IgD-negative memory B cell (primary cell): Measurements from ENCODE around the gene GLUL. TPM values are rescaled to one million over a fixed set of nuclear protein-coding genes. Genes with fewer than 3 reads are reported as not detected.

ENCODE experiments used
- H3K27ac Mint-ChIP-seq, 3 donors: one replicate each; pipeline ENCODE4 v1.8.0; 2020 to 2022; ENCODE audit warnings: mild to moderate bottlenecking in 3 of 3, mixed read lengths in 3 of 3, moderate library complexity in 1 of 3
- H3K27me3 Mint-ChIP-seq: one replicate; pipeline ENCODE4 v1.8.0; 2021; ENCODE audit warnings: mixed read lengths
- H3K36me3 Mint-ChIP-seq: one replicate; pipeline ENCODE4 v1.8.0; 2020; ENCODE audit warnings: mild to moderate bottlenecking, mixed read lengths
- H3K4me1 Mint-ChIP-seq, 3 donors: one replicate each; pipeline ENCODE4 v1.8.0; 2020 to 2022; ENCODE audit warnings: mixed read lengths in 3 of 3, mild to moderate bottlenecking in 1 of 3
- H3K4me3 Mint-ChIP-seq, 4 donors: one replicate each; pipeline ENCODE4 v1.8.0; 2020 to 2022; ENCODE audit warnings: mild to moderate bottlenecking in 4 of 4, mixed read lengths in 4 of 4, moderate library complexity in 3 of 4
- H3K9me3 Mint-ChIP-seq, 3 donors: one replicate each; pipeline ENCODE4 v1.8.0; 2020 to 2021; ENCODE audit warnings: mixed read lengths in 3 of 3, mild to moderate bottlenecking in 1 of 3
- polyA plus RNA-seq: library from polyadenylated mRNA; unstranded; fragments of 300-500 nt; fragmentation: Illumina TruSeq; gene quantifications from one replicate; pipeline ENCODE4 v1.2.3, GENCODE V29; 2021

GLUL gene
- polyA plus RNA-seq = 26.2 TPM

DNA sequence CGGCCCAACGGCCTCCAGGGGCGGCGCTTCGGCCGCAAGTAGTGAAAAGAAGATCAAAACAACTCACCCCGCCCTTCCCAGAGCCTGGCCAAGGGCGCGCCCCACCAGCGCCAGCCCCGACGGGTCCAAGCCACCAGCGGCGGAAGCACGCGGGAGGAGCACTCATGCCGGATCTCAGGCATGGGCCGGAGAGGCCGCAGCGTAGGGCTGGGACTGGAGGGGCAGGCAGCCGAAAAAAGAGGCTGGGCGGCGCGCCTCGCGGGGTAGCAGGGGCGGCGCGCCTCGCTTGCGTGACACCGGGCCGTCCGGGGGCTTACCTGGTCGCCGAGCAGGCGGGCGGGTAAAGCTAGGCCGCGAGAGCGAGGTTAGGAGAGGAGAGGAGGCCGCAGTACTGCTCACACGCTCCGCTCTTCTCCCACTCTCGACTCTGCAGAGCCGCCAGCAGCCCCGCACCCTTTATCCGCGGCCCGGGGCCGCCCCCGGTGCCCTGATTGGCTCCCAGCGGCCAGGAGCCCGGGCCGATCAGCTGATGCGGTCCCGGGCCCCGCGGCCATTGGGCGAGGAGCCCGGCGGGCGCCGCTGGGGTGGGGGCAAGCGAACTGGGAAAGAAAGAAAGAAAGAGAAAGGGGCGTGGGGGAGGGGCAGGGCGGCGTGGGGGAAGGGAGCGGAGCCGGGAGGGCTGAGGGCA is at the start of gene GLUL:
TSS of gene GLUL (minus strand) at position 429 of the 688 bp plus-strand sequence. CDS start 3,053 bp downstream, outside the sequence.
- H3K36me3 Mint-ChIP-seq = no peaks in the 10 kb centered on the region
- no peaks in the 10 kb centered on the region for H3K9me3 Mint-ChIP-seq
- H3K4me3 Mint-ChIP-seq = peak within 1 kb of the TSS; percentile 91 to 99 (median 95)
- peaks cover 17% of the 10 kb centered on the region for H3K27me3 Mint-ChIP-seq
- H3K27ac Mint-ChIP-seq = peak within 1 kb of the TSS; percentile 63 to 77 (median 76)
- H3K4me1 Mint-ChIP-seq = peaks cover 11 to 15% (median 14%) of the 10 kb centered on the region in 3 donors

DNA sequence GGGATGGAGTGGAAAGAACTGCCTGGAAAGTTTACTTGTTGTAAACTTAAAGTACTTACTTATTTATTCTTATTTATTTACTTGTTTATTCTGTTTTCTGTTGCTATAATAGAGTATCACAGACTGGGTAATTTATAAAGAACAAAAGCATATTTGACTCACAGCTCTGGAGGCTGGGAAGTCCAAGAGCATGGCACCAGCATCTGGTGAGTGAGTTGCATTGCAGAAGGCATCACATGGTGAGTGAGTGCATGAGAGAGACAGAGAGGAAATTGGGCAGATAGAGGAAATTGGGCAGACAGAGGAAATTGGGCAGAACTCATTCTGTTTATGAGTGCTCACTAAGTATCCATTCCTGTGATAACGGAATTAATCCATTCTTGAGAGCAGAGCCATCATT is 46.7 kb upstream of the GLUL start:
- Mint-ChIP-seq H3K36me3 (no peaks in the 10 kb centered on the region), H3K4me1 (no peaks in the 10 kb centered on the region), H3K27me3 (no peaks in the 10 kb centered on the region), H3K4me3 (no peak overlapping the region), H3K9me3 (peaks cover 0 to 9% (median 3%) of the 10 kb centered on the region in 3 donors), H3K27ac (no peak overlapping the region)

DNA sequence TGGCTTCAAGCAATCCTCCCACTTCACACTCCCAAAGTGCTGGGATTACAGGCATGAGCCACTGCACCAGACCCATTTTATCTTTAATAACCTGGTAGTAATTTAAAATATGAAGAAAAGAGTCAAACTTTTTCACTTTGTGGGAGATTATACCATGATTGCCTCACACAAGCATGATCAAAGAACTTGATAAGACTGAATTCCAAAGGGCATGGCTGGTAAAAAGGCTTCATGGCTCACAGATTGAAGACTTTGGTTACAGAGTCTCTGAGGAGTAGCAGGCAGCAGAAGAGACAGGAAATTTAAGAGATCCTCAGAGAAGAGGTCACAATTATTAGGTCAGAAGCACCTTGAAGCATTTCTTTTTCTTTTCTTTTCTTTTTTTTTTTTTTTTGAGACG is 42.0 kb upstream of the GLUL start:
- Mint-ChIP-seq H3K27me3 (no peaks in the 10 kb centered on the region), H3K4me3 (no peak overlapping the region), H3K36me3 (no peaks in the 10 kb centered on the region), H3K27ac (no peak overlapping the region), H3K4me1 (peaks cover 0 to 9% (median 3%) of the 10 kb centered on the region in 3 donors), H3K9me3 (peaks cover 0 to 9% (median 3%) of the 10 kb centered on the region in 3 donors)

DNA sequence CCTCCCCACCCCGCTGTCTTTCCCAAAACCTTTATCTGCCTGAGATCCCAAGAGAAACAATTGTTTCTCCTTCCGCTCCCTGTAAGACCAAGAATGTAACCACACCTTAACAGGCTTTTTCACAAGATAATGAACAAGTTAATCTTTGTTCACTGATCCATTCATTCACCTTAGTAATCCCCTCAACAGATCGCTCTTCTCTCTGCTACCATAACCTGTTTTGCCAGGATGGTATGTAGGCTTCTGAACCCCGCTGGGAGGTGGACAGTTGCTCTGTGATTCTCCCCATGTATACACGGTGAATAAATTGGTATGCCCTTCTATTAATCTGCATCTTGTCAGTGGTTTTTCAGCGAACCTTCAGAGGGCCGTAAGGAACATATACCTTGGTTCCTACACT is 39.7 kb upstream of the GLUL start:
- Mint-ChIP-seq H3K27ac (no peak overlapping the region), H3K27me3 (no peaks in the 10 kb centered on the region), H3K4me1 (peaks cover 7 to 13% (median 8%) of the 10 kb centered on the region in 3 donors), H3K9me3 (no peaks in the 10 kb centered on the region), H3K36me3 (no peaks in the 10 kb centered on the region), H3K4me3 (no peak overlapping the region)

DNA sequence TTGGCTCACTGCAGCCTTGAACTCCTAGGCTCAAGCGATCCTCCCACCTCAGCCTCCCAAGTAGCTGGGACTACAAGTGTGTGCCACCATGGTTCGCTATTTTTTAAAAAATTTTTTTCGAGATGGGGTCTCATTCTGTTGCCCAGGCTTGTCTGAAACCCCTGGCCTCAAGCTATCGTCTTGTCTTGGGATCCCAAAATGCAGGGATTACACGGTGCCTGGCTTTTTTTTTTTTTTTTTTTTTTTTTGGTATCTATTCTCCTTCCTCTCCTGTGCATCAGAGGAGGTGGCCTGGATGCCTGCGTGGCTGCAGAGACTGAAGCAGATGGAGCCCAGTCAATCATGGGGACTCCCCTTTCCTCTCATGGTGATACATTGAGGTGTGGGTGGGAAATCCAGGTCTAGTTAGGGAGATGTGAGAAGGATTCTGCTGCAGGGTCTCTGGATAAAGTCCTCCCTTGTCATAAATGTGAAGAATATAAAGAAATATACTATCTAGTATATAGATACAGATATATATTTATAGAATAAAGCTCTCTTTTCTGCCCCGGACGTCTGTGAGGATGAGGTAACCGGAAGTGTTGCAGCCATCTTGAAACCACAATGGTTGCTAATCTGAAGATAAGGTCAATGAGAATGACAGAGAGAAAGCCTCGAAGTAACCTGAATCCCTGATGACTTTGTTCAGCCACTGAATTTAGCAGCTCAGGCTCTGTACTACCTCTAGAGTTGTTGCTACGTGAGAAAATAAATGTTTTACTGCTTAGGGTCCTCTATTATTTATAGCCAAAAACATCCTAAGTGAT is 38.9 kb upstream of the GLUL start:
- H3K4me1 Mint-ChIP-seq = peaks cover 7 to 13% (median 10%) of the 10 kb centered on the region in 3 donors
- H3K9me3 Mint-ChIP-seq = no peaks in the 10 kb centered on the region
- H3K4me3 Mint-ChIP-seq = peak overlapping the region in 1 of 4 donors; percentile 32
- peak overlapping the region in 1 of 3 donors; percentile 21 for H3K27ac Mint-ChIP-seq
- H3K27me3 Mint-ChIP-seq = no peaks in the 10 kb centered on the region
- H3K36me3 Mint-ChIP-seq = no peaks in the 10 kb centered on the region

DNA sequence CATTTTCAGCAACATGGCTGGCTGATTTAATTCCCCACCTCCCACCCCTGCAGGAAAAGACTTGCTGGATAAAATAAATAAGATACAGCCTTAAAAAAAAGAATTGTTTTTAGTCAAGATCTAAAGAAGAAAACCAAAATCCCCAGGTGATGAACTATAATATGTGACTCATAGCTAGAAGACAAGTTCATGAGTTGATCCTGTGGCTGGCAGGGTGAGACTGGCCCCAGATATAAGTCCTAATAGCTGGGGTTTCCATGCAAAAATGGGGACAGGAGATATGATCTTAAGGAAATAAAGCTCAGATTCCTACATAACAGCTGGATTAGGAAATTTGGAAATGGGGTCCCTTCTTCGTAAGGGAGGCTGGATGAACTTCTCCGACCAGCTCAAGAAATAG is 36.5 kb upstream of the GLUL start:
- Mint-ChIP-seq H3K4me1 (peaks cover 7 to 13% (median 10%) of the 10 kb centered on the region in 3 donors), H3K27me3 (peaks cover 1% of the 10 kb centered on the region), H3K4me3 (no peak overlapping the region), H3K9me3 (no peaks in the 10 kb centered on the region), H3K36me3 (no peaks in the 10 kb centered on the region), H3K27ac (no peak overlapping the region)

DNA sequence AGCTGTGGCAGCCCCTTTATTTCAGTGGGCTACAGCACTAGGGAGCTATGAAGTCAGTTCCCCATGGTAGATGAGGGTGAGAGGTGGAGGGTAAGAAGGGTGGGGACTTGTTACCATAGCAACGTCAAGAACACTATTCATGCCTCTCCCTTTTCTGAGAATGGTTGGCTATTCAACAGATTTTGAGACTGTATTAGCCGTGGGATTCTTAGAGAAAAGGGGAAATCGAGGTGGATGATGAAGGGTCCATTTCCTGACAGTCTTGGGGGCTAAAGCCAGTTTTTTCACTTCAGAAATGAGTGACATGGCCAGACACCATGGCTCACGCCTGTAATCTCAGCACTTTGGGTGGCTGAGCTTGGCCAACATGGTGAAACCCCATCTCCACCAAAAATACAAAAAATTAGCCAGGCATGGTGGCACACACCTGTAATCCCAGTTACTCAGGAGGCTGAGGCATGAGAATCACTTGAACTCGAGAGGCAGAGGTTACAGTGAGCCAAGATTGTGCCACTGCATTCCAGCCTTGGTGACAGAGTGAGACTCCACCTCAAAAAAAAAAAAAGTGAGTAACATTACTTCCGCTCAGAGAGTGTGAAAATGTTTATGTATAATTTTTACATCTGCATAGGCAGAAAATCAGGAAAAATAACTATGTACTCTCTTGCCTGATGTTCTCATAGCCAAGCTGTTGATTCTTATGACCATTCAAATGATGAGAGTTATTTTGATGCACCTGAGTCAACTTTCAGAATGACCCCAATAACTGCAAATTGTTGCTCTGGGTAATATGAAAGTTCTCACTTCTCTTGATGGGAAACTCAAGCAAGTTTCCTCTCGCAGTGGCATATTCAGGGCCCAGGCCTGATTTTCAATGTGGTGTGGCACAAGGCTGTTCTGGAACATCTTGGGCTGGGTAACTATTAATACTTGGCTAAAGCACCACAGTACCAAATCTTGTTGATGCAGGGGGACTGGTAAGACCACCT is 35.1 kb upstream of the GLUL start:
- Mint-ChIP-seq H3K27ac (peak overlapping the region in 1 of 3 donors; percentile 82), H3K4me3 (peak overlapping the region in 1 of 4 donors; percentile 17), H3K27me3 (peaks cover 1% of the 10 kb centered on the region), H3K9me3 (no peaks in the 10 kb centered on the region), H3K4me1 (peaks cover 7 to 13% (median 10%) of the 10 kb centered on the region in 3 donors), H3K36me3 (no peaks in the 10 kb centered on the region)

DNA sequence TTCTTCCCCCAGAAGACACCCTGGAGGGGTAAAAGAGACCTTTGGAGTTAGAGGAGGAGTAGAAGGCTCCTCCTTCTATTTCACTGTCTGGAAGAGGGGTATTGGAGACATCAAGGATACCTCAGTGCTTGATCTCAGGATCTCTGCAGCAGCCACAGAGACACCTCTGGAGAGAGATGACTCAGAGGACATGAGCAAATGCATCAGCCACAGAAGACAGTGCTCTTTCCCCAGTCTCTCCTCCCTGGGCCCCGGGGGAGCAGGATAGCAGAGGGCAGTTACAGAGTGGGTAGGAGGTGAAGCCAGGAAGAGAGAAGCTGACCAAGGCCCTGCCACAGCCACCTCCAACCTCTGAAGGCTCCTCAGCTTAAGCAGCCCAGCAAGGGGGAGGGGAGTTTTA is 24.2 kb upstream of the GLUL start:
- H3K27me3 Mint-ChIP-seq = peaks cover 6% of the 10 kb centered on the region
- H3K36me3 Mint-ChIP-seq = no peaks in the 10 kb centered on the region
- H3K4me3 Mint-ChIP-seq = no peak overlapping the region
- H3K4me1 Mint-ChIP-seq = no peaks in the 10 kb centered on the region
- peaks cover 0 to 1% (median 0%) of the 10 kb centered on the region in 3 donors for H3K9me3 Mint-ChIP-seq
- no peak overlapping the region for H3K27ac Mint-ChIP-seq

DNA sequence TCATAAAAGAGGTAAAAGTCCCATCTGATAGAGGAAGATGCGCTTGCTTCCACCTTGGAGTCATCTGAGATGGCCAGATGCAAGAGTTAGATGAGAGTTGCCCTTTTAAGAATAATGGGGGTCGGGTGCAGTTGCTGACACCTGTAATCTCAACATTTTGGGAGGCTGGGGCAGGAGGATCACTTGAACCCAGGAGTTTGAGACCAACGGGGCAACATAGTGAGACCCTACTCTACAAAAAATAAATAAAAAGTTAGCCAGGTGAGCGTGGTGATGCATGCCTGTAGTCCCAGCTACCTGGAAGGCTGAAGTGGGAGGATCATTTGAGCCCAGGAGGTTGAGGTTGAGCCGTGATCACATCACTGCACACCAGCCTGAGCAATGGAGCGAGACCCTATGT is 22.4 kb upstream of the GLUL start:
- Mint-ChIP-seq H3K4me3 (no peak overlapping the region), H3K9me3 (peaks cover 0 to 4% (median 0%) of the 10 kb centered on the region in 3 donors), H3K27me3 (peaks cover 9% of the 10 kb centered on the region)

DNA sequence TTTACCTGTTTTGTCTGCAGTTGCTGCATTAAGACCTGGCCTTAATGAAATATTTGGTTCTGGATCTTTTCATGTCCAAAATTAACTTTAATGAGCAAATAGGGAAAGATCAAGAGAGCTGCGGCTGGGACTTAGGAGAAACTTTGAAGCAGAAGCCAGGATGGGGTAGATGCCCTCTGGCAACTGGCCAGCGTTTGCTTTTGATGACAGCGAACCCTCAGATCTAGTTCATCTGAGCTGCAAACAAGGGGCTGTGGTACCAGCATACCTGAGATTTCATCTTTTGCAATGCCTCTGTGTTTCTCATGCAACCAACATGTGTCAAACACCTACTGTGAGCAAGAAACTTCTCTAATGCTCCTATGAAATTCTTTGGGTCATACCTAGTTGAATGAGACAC is 21.9 kb upstream of the GLUL start:
- Mint-ChIP-seq H3K4me1 (no peaks in the 10 kb centered on the region), H3K27me3 (peaks cover 9% of the 10 kb centered on the region), H3K9me3 (peaks cover 0 to 4% (median 0%) of the 10 kb centered on the region in 3 donors), H3K27ac (no peak overlapping the region), H3K4me3 (no peak overlapping the region), H3K36me3 (no peaks in the 10 kb centered on the region)

More for the DNA sequence above, 22.4 kb upstream of the GLUL start:
- H3K36me3 Mint-ChIP-seq = no peaks in the 10 kb centered on the region
- H3K4me1 Mint-ChIP-seq = no peaks in the 10 kb centered on the region
- no peak overlapping the region for H3K27ac Mint-ChIP-seq

DNA sequence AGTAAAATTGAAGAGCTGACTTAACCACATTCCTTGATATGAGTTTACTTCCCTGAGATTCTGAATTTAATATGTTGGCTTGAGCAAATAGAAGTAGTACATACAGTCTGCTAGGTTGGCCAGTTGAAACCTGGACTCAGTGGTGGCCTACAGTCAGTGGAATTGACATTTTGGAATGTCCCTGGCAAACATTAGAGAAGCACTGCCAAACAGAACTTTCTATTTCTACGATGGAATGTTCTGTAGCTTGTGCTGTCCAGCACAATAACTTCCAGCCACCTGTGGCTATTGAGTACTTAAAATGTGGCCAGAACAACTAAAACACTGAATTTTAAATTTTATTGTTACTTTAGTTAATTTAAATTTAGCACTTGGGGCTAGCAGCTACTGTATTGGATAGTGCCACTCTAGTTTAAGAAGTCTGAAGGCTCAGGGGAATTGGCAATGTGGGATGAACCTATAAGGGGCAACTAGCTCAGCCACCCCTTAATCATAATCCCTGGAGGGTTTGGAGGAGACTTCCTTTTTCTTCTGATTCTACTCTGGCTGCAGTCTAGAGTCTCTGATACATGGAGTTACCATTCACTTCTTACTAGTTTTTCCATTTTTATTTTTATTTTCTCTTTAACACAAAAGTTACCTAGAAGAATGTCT is 19.2 kb upstream of the GLUL start:
- Mint-ChIP-seq H3K4me3 (no peak overlapping the region), H3K4me1 (no peaks in the 10 kb centered on the region), H3K9me3 (peaks cover 0 to 5% (median under 1%) of the 10 kb centered on the region in 3 donors), H3K36me3 (no peaks in the 10 kb centered on the region), H3K27me3 (peaks cover 8% of the 10 kb centered on the region), H3K27ac (no peak overlapping the region)

DNA sequence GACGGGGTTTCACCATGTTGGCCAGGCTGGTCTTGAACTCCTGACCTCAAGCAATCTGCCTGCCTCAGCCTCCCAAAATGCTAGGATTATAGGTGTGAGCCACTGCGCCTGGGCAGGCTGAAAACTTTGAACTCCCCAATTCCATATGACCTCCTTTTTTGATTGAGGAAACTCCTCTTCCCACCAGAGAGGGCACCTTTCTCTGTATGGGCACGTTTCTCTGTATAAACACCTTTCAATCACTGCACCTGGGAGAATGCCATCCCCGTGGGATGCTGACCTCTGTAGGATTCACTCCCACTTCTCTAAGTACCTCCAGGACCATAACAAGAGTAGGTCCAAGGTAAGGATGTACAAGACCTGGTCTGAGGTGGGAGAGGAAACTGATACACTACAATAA is 18.5 kb upstream of the GLUL start:
- H3K27ac Mint-ChIP-seq = peak overlapping the region in 1 of 3 donors; percentile 58
- no peaks in the 10 kb centered on the region for H3K36me3 Mint-ChIP-seq
- peaks cover 3 to 6% (median 5%) of the 10 kb centered on the region in 3 donors for H3K9me3 Mint-ChIP-seq
- no peaks in the 10 kb centered on the region for H3K4me1 Mint-ChIP-seq
- H3K4me3 Mint-ChIP-seq = no peak overlapping the region
- peaks cover 8% of the 10 kb centered on the region for H3K27me3 Mint-ChIP-seq

DNA sequence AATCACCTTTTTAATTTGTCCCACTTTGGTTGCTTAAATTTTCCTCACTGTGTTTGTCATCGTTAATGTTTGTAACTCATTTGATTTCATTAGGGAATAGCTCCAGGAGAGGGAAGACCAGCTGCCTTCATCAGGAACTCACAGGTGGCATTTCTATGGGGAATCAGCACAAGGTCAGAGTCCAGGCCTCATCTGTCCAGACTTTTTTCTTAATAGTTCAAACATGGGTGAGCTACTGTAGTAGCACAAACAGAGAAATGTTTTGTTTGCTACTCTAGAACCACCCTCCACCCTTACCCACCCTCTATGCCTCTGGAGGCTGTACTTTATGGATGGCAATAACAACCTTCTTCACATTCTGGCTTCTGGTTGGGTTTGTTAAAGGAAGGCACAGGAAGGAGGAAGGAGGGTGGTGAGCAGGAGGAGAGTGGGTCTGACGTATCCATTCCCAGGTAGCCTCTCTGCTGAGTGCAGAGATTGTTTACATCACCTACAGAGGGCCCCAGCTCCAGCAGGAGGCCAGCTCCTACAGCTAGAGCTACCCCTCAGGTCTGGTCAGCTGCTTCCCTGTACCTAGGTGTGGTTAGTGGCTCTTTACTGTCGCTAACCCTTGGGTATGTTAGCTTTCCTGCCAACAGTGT is 17.0 kb upstream of the GLUL start:
- no peak overlapping the region for H3K4me3 Mint-ChIP-seq
- no peaks in the 10 kb centered on the region for H3K4me1 Mint-ChIP-seq
- H3K27me3 Mint-ChIP-seq = peaks cover 9% of the 10 kb centered on the region
- peaks cover 3 to 6% (median 4%) of the 10 kb centered on the region in 3 donors for H3K9me3 Mint-ChIP-seq
- no peaks in the 10 kb centered on the region for H3K36me3 Mint-ChIP-seq
- H3K27ac Mint-ChIP-seq = no peak overlapping the region

DNA sequence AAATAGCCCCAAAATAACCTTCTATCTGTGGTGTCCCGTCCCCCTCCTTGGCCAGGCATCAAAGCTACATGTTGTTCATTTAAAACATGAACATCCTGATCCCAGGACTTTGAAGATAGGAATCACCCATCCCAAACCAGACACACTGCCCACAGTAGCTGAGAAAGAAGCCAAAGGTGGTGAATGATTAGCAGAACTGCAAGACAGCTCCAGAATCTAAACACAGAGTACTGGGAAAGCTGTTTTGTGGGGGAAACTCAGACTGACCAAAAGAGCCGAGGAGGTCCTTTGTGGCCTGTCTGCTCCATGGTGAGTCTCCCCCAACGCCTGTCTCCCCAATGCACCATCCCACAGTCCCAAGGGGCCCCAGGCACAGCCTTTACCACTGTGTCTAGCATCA is 16.1 kb upstream of the GLUL start:
- no peaks in the 10 kb centered on the region for H3K36me3 Mint-ChIP-seq
- H3K9me3 Mint-ChIP-seq = peaks cover 3 to 6% (median 4%) of the 10 kb centered on the region in 3 donors
- no peak overlapping the region for H3K27ac Mint-ChIP-seq
- H3K4me3 Mint-ChIP-seq = no peak overlapping the region
- peaks cover 9% of the 10 kb centered on the region for H3K27me3 Mint-ChIP-seq
- H3K4me1 Mint-ChIP-seq = no peaks in the 10 kb centered on the region
